Trophoblast cell (in vitro differentiated cells and primary cell): ENCODE data around the gene FBRSL1.

Source experiments
- DNase-seq, 2 donors: peaks; one replicate each; pipeline ENCODE4 v3.0.0-alpha.2; 2016
- H2AFZ ChIP-seq: 2 replicates; pipeline ENCODE4 v1.6.1; 2013; ENCODE audit warnings: low read length, moderate library complexity, mild to moderate bottlenecking; ENCODE audit not compliant: insufficient read depth, poor library complexity
- H2AK5ac ChIP-seq: 2 replicates; pipeline ENCODE4 v1.6.1; 2013; ENCODE audit warnings: mild to moderate bottlenecking, low read length
- H2BK120ac ChIP-seq: 2 replicates; pipeline ENCODE4 v1.6.1; 2013; ENCODE audit warnings: low read length, mild to moderate bottlenecking, moderate library complexity; ENCODE audit not compliant: insufficient read depth, poor library complexity
- H2BK12ac ChIP-seq: 2 replicates; pipeline ENCODE4 v1.6.1; 2013; ENCODE audit warnings: mild to moderate bottlenecking, low read length, moderate library complexity
- H2BK5ac ChIP-seq: 2 replicates; pipeline ENCODE4 v1.6.1; 2013; ENCODE audit warnings: low read length, low read depth, moderate library complexity, mild to moderate bottlenecking; ENCODE audit not compliant: poor library complexity
- H3K14ac ChIP-seq: 2 replicates; pipeline ENCODE4 v1.6.1; 2013; ENCODE audit warnings: mild to moderate bottlenecking, low read length
- H3K18ac ChIP-seq: 2 replicates; pipeline ENCODE4 v1.6.1; 2013; ENCODE audit warnings: mild to moderate bottlenecking, low read length
- H3K23ac ChIP-seq: 2 replicates; pipeline ENCODE4 v1.6.1; 2013; ENCODE audit warnings: low read length
- H3K27ac ChIP-seq: 2 replicates; pipeline ENCODE4 v1.5.1; 2013; ENCODE audit warnings: low read depth, mild to moderate bottlenecking, inconsistent platforms, low read length, moderate library complexity
- H3K27me3 ChIP-seq: 2 replicates; pipeline ENCODE4 v1.6.1; 2013; ENCODE audit warnings: inconsistent platforms, mild to moderate bottlenecking, low read length, moderate library complexity; ENCODE audit not compliant: insufficient read depth
- H3K36me3 ChIP-seq, 2 experiments: 1 replicate in 1 of 2; 2 replicates in 1 of 2; pipeline ENCODE4 v1.6.1; 2013; ENCODE audit warnings: low read length in 2 of 2, mild to moderate bottlenecking in 2 of 2, moderate library complexity in 1 of 2; ENCODE audit not compliant: insufficient read depth in 2 of 2, control insufficient read depth in 1 of 2
- H3K4ac ChIP-seq: 2 replicates; pipeline ENCODE4 v1.6.1; 2013; ENCODE audit warnings: low read depth, mild to moderate bottlenecking, low read length, moderate library complexity
- H3K4me1 ChIP-seq, 2 experiments: 1 replicate in 1 of 2; 2 replicates in 1 of 2; pipeline ENCODE4 v1.6.1; 2013; ENCODE audit warnings: low read length in 2 of 2, mild to moderate bottlenecking in 2 of 2, moderate library complexity in 1 of 2; ENCODE audit not compliant: insufficient read depth in 2 of 2, control insufficient read depth in 1 of 2
- H3K4me2 ChIP-seq: 2 replicates; pipeline ENCODE4 v1.6.1; 2013; ENCODE audit warnings: inconsistent platforms, mild to moderate bottlenecking, low read length, moderate library complexity
- H3K4me3 ChIP-seq: 2 replicates; pipeline ENCODE4 v1.5.1; 2013; ENCODE audit warnings: mild to moderate bottlenecking, low read depth, low read length, inconsistent platforms
- H3K79me1 ChIP-seq: one replicate; pipeline ENCODE4 v1.6.1; 2013; ENCODE audit warnings: low read length
- H3K79me2 ChIP-seq: 2 replicates; pipeline ENCODE4 v1.6.1; 2013; ENCODE audit warnings: low read length, mild to moderate bottlenecking; ENCODE audit not compliant: control insufficient read depth, insufficient read depth, poor library complexity
- H3K9ac ChIP-seq: 2 replicates; pipeline ENCODE4 v1.6.1; 2013; ENCODE audit warnings: mild to moderate bottlenecking, low read length
- H3K9me3 ChIP-seq: 2 replicates; pipeline ENCODE4 v1.6.1; 2013; ENCODE audit warnings: low read depth, mild to moderate bottlenecking, control low read depth, inconsistent platforms, low read length; ENCODE audit not compliant: insufficient read depth
- H4K12ac ChIP-seq: 2 replicates; pipeline ENCODE4 v1.6.1; 2013; ENCODE audit warnings: low read depth, mild to moderate bottlenecking, low read length, moderate library complexity
- H4K8ac ChIP-seq: 2 replicates; pipeline ENCODE4 v1.6.1; 2013; ENCODE audit warnings: low read depth, mild to moderate bottlenecking, low read length, moderate library complexity
- H4K91ac ChIP-seq: one replicate; pipeline ENCODE4 v1.6.1; 2013; ENCODE audit warnings: low read depth, mild to moderate bottlenecking, low read length, moderate library complexity
- WGBS: extraction: QIAGEN DNeasy Blood & Tissue Kit; methylation state at CpG from one replicate; pipeline ENCODE4 v1.1.7; 2013; ENCODE audit warnings: missing lambda C conversion rate; ENCODE audit not compliant: insufficient read length, insufficient coverage; ENCODE audit errors: extremely low coverage; 5-methylcytosine and 5-hydroxymethylcytosine counted together

Gene FBRSL1

GRCh38 chr12:132491138-132491663 lies 1.2 kb downstream of the FBRSL1 start:
- Histone ChIP-seq H4K8ac (no peak overlapping the region), H2AK5ac (no peak overlapping the region), H3K79me2 (peaks cover 26% of the 10 kb centered on the region), H3K9ac (peak overlapping the region; percentile 73), H3K4ac (peak overlapping the region; percentile 77), H3K4me3 (peak overlapping the region; percentile 75), H3K27me3 (peaks cover 11% of the 10 kb centered on the region), H2AFZ (no peak overlapping the region), H3K14ac (peak overlapping the region; percentile 85), H4K91ac (no peak overlapping the region), H3K4me2 (peak overlapping the region; percentile 68), H3K4me1 (peaks cover 43 to 57% of the 10 kb centered on the region in 2 experiments), H3K18ac (no peak overlapping the region), H3K9me3 (peaks cover 3% of the 10 kb centered on the region), H3K23ac (no peak overlapping the region), H2BK120ac (no peak overlapping the region), H2BK12ac (no peak overlapping the region), H3K36me3 (peaks cover 3% of the 10 kb centered on the region in 2 experiments), H3K27ac (no peak overlapping the region), H2BK5ac (no peak overlapping the region), H3K79me1 (peaks cover 24% of the 10 kb centered on the region), H4K12ac (no peak overlapping the region)
- WGBS, result no CpG with 5 or more reads among the region's 14 CpGs
- DNase-seq, result no peak

DNA sequence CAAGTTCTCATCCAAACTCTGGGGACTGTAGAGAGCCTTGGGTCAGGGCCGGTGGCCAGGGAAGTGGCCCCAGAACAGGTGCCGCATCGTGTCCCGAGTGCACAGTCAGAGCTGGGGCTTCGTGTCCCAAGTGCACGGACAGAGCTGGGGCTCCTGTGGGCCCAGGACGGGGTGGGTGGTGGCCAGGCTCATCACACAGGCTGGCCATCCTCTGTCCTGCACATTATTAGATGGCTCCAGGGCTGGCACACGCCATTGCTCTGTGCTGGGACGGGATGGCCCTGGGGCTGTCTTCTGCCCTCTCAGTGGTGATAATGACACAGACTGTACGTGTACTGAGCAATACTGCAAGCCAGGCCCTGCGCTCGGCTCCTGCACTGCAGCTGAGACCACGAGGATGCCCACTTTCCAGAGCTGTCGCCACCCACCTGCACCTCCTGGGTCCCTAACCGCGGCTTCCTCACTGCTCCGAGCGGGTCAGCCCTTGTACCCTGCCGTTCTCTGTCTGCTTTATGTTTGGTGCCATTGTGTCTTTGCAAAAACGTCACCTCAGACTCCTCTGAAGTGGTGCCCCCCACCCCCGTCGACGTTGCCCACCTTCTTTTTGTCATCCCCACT lies 1.9 kb downstream of the FBRSL1 start:
- peaks cover 3% of the 10 kb centered on the region for H3K9me3 ChIP-seq
- H3K18ac ChIP-seq, result no peak overlapping the region
- no peak overlapping the region for H4K91ac ChIP-seq
- H2AK5ac ChIP-seq, result no peak overlapping the region
- H4K12ac ChIP-seq, result no peak overlapping the region
- no peak overlapping the region for H2AFZ ChIP-seq
- H2BK120ac ChIP-seq, result no peak overlapping the region
- no CpG with 5 or more reads among the region's 23 CpGs for WGBS
- no peak overlapping the region for H3K23ac ChIP-seq
- peaks cover 3% of the 10 kb centered on the region in 2 experiments for H3K36me3 ChIP-seq
- H2BK5ac ChIP-seq, result no peak overlapping the region
- H3K27ac ChIP-seq, result no peak overlapping the region
- H3K4me2 ChIP-seq, result peak overlapping the region; percentile 68
- no peak overlapping the region for H4K8ac ChIP-seq
- H3K27me3 ChIP-seq, result peaks cover 11% of the 10 kb centered on the region
- peaks cover 43 to 62% of the 10 kb centered on the region in 2 experiments for H3K4me1 ChIP-seq
- no peak overlapping the region for H3K14ac ChIP-seq
- H3K79me2 ChIP-seq, result peaks cover 32% of the 10 kb centered on the region
- no peak overlapping the region for H3K4me3 ChIP-seq
- H3K4ac ChIP-seq, result peak overlapping the region; percentile 13
- DNase-seq, result no peak
- H2BK12ac ChIP-seq, result no peak overlapping the region
- H3K79me1 ChIP-seq, result peaks cover 24% of the 10 kb centered on the region
- H3K9ac ChIP-seq, result no peak overlapping the region

- no CpG with 5 or more reads among the region's 12 CpGs for WGBS
- H3K4me3 ChIP-seq, result no peak overlapping the region
- H3K4ac ChIP-seq, result peak overlapping the region; percentile 13
- no peak overlapping the region for H2BK12ac ChIP-seq
- peak; percentile 41 to 51 for DNase-seq
- peaks cover 24% of the 10 kb centered on the region for H3K79me1 ChIP-seq
- no peak overlapping the region for H4K8ac ChIP-seq
- peaks cover 3% of the 10 kb centered on the region in 2 experiments for H3K36me3 ChIP-seq
- no peak overlapping the region for H2AFZ ChIP-seq
- H2BK120ac ChIP-seq, result no peak overlapping the region
- H3K9ac ChIP-seq, result peak overlapping the region; percentile 14
- H3K9me3 ChIP-seq, result peaks cover 3% of the 10 kb centered on the region
- H3K27me3 ChIP-seq, result peaks cover 9% of the 10 kb centered on the region
- H3K79me2 ChIP-seq, result peaks cover 33% of the 10 kb centered on the region
- H4K91ac ChIP-seq, result no peak overlapping the region
- no peak overlapping the region for H3K18ac ChIP-seq
- no peak overlapping the region for H3K23ac ChIP-seq
- H3K27ac ChIP-seq, result no peak overlapping the region
- peaks cover 46 to 67% of the 10 kb centered on the region in 2 experiments for H3K4me1 ChIP-seq
- no peak overlapping the region for H3K4me2 ChIP-seq
- H3K14ac ChIP-seq, result no peak overlapping the region
- H2AK5ac ChIP-seq, result no peak overlapping the region
- H2BK5ac ChIP-seq, result no peak overlapping the region
- H4K12ac ChIP-seq, result no peak overlapping the region
Measured at GRCh38 chr12:132492522-132492921, 2.6 kb downstream of the FBRSL1 start.

DNA sequence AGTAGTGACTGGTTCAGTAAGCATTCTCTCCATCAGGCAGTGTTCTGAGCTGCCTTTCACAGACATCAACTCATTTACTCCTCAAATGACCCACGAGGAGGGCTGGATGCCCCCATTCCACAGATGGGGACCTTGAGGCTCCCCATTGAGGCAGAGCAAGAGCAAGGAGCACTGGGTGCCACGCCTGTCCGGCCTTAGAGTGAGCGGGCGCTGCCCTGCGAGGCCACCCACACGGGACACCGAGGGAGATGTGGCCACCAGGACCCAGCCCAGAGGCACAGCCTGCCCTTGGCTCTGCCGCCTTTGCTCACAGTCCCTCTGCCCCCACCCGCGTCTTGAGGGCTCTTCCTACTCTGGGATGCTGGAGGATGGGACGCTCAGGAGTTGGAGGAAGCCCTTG lies 3.0 kb downstream of the FBRSL1 start:
- Histone ChIP-seq H3K79me1 (peaks cover 24% of the 10 kb centered on the region), H3K4me3 (no peak overlapping the region), H3K79me2 (peaks cover 37% of the 10 kb centered on the region), H3K4me1 (peaks cover 49 to 67% of the 10 kb centered on the region in 2 experiments), H2BK5ac (no peak overlapping the region), H3K9ac (no peak overlapping the region), H3K23ac (peak overlapping the region; percentile 31), H2BK120ac (peak overlapping the region; percentile 8), H3K18ac (no peak overlapping the region), H2AK5ac (peak overlapping the region; percentile 79), H3K14ac (no peak overlapping the region), H3K27me3 (peaks cover 9% of the 10 kb centered on the region), H3K9me3 (peaks cover 3% of the 10 kb centered on the region), H3K4ac (peak overlapping the region; percentile 53), H4K12ac (no peak overlapping the region), H3K27ac (peak overlapping the region; percentile 78), H2BK12ac (peak overlapping the region; percentile 21), H3K4me2 (peak overlapping the region; percentile 63), H4K8ac (peak overlapping the region; percentile 15), H3K36me3 (peaks cover 3% of the 10 kb centered on the region in 2 experiments), H2AFZ (no peak overlapping the region), H4K91ac (peak overlapping the region; percentile 63)
- DNase-seq, result peak; percentile 13 to 22
- no CpG with 5 or more reads among the region's 12 CpGs for WGBS
